Prostate gland (tissue), 2 donors: ENCODE measurements around the gene SIDT2. TPM values are rescaled to one million over a fixed set of nuclear protein-coding genes. Genes with fewer than 3 reads are reported as not detected.
"Not testable (repeated sequence)": the region's sequence is repeated elsewhere in the genome, so short reads cannot be mapped to it uniquely, and the experiment has no call there.

Source experiments
- DNase-seq: peaks from one replicate; pipeline ENCODE4 v3.0.0-alpha.2; 2019; ENCODE audit warnings: low spot score
- H3K27ac ChIP-seq, 2 donors: fragments of 200-600 bp; sonication (generic); 2 replicates each; pipeline ENCODE4 v1.5.1; 2017 to 2019
- H3K27me3 ChIP-seq: fragments of 200-600 bp; sonication (generic); replicated peaks from 2 replicates; pipeline ENCODE4 v1.5.1; 2019; ENCODE audit not compliant: insufficient read depth
- H3K36me3 ChIP-seq, 2 donors: fragments of 200-600 bp; sonication (generic); 1 replicate in 1 of 2; 2 replicates in 1 of 2; pipeline versions ENCODE4 v1.5.1 to v1.8.1; 2017 to 2019
- H3K4me1 ChIP-seq: fragments of 200-600 bp; sonication (generic); replicated peaks from 2 replicates; pipeline ENCODE4 v1.5.1; 2019
- H3K4me3 ChIP-seq, 2 donors: fragments of 200-600 bp; sonication (generic); 2 replicates each; pipeline ENCODE4 v1.5.1; 2017 to 2019
- H3K9me3 ChIP-seq: fragments of 200-600 bp; sonication (generic); 2 replicates; pipeline ENCODE4 v1.5.1; 2017
- POLR2A ChIP-seq: fragments of 450-650 bp; IDR thresholded peaks from one replicate; pipeline ENCODE4 v1.6.1; 2016; ENCODE audit warnings: antibody characterized with exemption, mild to moderate bottlenecking
- POLR2AphosphoS5 ChIP-seq: sonication (generic); formaldehyde crosslinking; IDR thresholded peaks from one replicate; pipeline ENCODE4 v1.6.1; 2017; ENCODE audit warnings: antibody characterized with exemption
- WGBS: methylation state at CpG from one replicate; pipeline ENCODE4 v1.1.5; 2018; 5-methylcytosine and 5-hydroxymethylcytosine counted together
- intact Hi-C: fragments of 100-400 bp; cut with DNase I; formaldehyde crosslinking; loops from one replicate; pipeline ENCODE4 v1.14.2; 2022
- total RNA-seq, 2 donors: library from RNA; depleted of rRNA; stranded (reverse); fragments of >200 nt; gene quantifications; one replicate each; pipeline ENCODE4 v1.1.0, GENCODE V29; 2016
- TF ChIP-seq, protein P1 (sequence below), 4 experiments: fragments of 200-600 bp in 2 of 4; fragments of 450-650 bp in 2 of 4; sonication (generic) in 2 of 4; IDR thresholded peaks; 1 replicate in 3 of 4; 2 replicates in 1 of 4; pipeline ENCODE4 v1.5.1; 2016 to 2019; ENCODE audit warnings: antibody characterized with exemption in 4 of 4, mild to moderate bottlenecking in 2 of 4, moderate library complexity in 2 of 4

SIDT2 gene
- total RNA-seq: 100 to 1,000 TPM in 1 of 2 donors, 10 to 100 TPM in 1; 69.5 to 144 TPM

DNA sequence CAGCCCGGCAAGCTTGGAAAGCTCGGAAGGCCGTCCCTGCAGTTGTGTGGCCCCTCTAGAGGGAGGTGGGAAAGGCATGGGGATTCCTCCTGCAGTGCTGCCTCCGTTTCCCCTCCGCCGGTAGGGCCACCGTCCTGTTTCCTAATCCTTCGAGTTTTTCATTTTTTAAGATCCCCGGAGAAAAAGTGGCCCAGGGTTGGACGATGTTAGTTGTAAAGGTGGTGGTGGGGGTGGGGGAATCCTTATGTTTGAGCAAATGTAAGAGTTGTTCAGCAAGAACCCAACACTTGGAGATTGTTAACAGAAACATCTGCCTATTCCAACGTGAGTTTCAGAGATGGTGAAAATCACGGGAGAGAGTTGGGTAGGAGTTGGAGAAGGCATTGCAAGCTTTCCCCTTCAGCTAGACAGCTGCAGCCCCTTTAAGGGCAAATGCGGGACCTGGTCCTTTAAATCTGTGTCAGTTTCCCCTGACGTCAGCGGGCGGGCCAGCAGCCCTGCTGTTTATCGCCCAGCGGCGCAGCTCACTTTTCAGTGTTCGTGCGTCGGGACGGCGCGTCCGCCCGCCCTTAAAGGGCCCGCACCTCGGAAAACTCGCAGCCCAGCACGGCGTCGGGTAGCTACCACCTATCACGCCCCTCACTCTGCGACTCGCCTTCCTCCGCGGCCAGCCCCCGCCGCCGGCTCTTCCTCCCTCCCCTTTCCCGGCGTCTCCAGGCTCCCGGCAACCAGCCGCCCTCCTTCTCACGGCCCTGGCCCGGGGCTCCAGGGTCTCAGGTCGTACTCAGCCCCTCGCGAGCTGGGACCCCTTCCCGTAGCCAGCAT lies at the start of gene SIDT2:
Gene SIDT2 (plus strand): TSS at position 534 of the 825 bp plus-strand sequence. CDS start 521 bp downstream, outside the sequence.
- TF ChIP-seq, protein P1, sequence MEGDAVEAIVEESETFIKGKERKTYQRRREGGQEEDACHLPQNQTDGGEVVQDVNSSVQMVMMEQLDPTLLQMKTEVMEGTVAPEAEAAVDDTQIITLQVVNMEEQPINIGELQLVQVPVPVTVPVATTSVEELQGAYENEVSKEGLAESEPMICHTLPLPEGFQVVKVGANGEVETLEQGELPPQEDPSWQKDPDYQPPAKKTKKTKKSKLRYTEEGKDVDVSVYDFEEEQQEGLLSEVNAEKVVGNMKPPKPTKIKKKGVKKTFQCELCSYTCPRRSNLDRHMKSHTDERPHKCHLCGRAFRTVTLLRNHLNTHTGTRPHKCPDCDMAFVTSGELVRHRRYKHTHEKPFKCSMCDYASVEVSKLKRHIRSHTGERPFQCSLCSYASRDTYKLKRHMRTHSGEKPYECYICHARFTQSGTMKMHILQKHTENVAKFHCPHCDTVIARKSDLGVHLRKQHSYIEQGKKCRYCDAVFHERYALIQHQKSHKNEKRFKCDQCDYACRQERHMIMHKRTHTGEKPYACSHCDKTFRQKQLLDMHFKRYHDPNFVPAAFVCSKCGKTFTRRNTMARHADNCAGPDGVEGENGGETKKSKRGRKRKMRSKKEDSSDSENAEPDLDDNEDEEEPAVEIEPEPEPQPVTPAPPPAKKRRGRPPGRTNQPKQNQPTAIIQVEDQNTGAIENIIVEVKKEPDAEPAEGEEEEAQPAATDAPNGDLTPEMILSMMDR (IDR thresholded peaks at IDR 0.05): peak in 1 of 4 experiments; percentile 19
- TF ChIP-seq POLR2AphosphoS5: peak; percentile 99
- TF ChIP-seq POLR2A: peak; percentile 97
- WGBS: under 1% methylated on average over 51 of the region's 51 CpGs
- peaks cover 15% of the 10 kb centered on the region for H3K4me1 ChIP-seq
- H3K9me3 ChIP-seq: no peaks in the 10 kb centered on the region
- intact Hi-C loops: loop anchor here (2.0 to 5.0 kb wide), 2 partner anchors 36 to 48 kb away; partner anchors contain the start of gene PAFAH1B2
- peak within 1 kb of the TSS; percentile 96 to 99 for H3K4me3 ChIP-seq
- peak; percentile 94 for DNase-seq
- H3K27ac ChIP-seq: peak within 1 kb of the TSS; percentile 98 to 99
- H3K36me3 ChIP-seq: no peaks in the 10 kb centered on the region
- no peaks in the 10 kb centered on the region for H3K27me3 ChIP-seq

DNA sequence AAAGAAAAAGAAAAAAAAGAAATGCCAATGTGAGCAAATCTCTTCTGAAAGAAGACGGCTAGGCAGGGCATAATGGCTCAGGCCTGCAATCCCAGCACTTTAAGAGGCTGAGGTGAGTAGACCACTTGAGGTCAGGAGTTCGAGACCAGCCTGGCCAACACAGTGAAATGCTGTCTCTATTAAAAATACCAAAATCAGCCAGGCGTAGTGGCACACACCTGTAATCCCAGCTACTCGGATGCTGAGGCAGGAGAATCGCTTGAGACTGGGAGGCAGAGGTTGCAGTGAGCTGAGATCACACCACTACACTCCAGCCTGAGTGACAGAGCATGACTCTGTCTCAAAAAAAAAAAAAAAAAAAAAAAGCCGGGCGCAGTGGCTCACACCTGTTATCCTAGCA lies 48.1 kb upstream of the SIDT2 start:
- H3K9me3 ChIP-seq, H3K4me3 ChIP-seq, H3K4me1 ChIP-seq, H3K36me3 ChIP-seq, DNase-seq, H3K27ac ChIP-seq, intact Hi-C loops, H3K27me3 ChIP-seq: not testable (repeated sequence)
- WGBS: 96% methylated on average over 7 of the region's 7 CpGs

GRCh38 chr11:117130879-117131278 lies 47.7 kb upstream of the SIDT2 start:
- Histone ChIP-seq H3K27ac (no peak overlapping the region), H3K4me1 (no peaks in the 10 kb centered on the region), H3K9me3 (no peaks in the 10 kb centered on the region), H3K36me3 (no peaks in the 10 kb centered on the region), H3K4me3 (no peak overlapping the region), H3K27me3 (no peaks in the 10 kb centered on the region)
- intact Hi-C loops: no loop called here
- TF ChIP-seq, protein P1 (IDR thresholded peaks at IDR 0.05): no peak
- DNase-seq: no peak
- 83% methylated on average over 7 of the region's 7 CpGs for WGBS

GRCh38 chr11:117134431-117134830 lies 44.1 kb upstream of the SIDT2 start:
- H3K4me3 ChIP-seq: no peak overlapping the region
- no peaks in the 10 kb centered on the region for H3K36me3 ChIP-seq
- no peaks in the 10 kb centered on the region for H3K9me3 ChIP-seq
- DNase-seq: no peak
- intact Hi-C loops: no loop called here
- TF ChIP-seq, protein P1 (IDR thresholded peaks at IDR 0.05): no peak
- TF ChIP-seq POLR2A (no peak), POLR2AphosphoS5 (no peak)
- H3K27ac ChIP-seq: no peak overlapping the region
- WGBS: 71% methylated on average over 2 of the region's 3 CpGs
- no peaks in the 10 kb centered on the region for H3K4me1 ChIP-seq
- H3K27me3 ChIP-seq: no peaks in the 10 kb centered on the region

DNA sequence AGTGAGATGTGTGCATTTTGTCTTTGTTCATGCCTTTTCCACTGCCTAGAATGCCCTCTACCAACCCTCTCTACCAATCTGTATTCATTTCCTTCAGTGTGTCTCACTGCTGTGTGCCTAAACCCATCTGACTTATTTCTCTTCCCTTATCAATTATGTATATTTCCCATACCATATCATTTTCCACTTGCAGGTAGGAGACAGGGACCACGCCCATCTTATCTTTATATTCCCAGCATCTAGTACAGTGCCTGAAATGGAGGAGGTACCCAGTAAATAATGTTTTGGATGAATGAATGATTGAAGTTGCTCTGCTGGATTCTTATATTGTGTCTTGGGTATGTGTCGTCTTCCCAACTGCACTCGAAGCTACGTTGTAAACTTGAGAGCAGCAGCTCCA lies 43.6 kb upstream of the SIDT2 start:
- H3K36me3 ChIP-seq, H3K4me3 ChIP-seq, DNase-seq, H3K4me1 ChIP-seq, intact Hi-C loops, H3K9me3 ChIP-seq, H3K27ac ChIP-seq, H3K27me3 ChIP-seq: not testable (repeated sequence)
- WGBS: 80% methylated on average over 1 of the region's 4 CpGs

DNA sequence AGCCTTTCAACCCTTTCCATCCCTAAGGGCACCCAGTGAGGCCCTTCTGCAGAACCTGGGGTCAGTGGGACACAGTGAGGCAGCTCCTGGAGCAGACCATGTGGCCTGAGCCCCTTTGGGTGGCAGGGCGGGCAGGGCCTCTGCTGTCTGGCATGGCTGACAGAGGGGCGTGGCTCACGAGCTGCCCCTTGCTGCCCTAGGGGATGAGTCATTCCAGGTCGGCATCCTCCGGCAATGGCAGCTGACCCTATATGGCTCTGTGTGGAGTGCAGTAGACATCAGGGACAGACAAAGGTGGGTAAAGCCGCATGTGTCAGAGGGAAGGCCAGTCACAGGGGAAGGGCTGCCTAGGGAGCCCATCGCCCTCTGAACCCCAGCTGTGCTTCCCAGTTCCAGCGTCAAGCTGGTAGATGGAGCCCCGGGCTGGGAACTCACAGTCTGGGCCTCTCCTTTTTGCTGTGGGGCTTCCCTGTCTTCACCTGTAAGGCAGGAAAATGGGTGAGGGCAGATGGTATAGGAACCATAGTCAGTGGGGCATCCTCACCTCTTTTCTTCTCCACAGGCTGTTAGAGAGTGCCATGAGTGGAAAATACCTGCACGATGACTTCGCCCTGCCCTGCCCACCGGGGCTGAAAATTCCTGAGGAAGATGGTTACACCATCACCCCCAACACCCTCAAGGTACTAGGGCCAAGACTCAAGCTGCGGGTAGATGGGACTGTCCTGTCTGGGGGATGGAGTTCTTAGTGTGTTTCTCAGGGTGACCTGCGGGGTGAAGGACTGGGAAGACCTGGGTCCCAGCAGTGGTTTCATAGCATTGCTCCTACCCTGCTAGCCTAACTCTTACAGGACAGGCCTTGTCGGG lies 41.1 kb upstream of the SIDT2 start:
- H3K4me3 ChIP-seq, H3K36me3 ChIP-seq, intact Hi-C loops, H3K27ac ChIP-seq, H3K4me1 ChIP-seq, H3K27me3 ChIP-seq, DNase-seq, H3K9me3 ChIP-seq: not testable (repeated sequence)
- WGBS: no CpG with 5 or more reads among the region's 15 CpGs
